HG02973 (cell line): Measurements from ENCODE around the gene FAP.
A peak's percentile ranks its signal among the peaks of the same experiment; 100 is the strongest.

ENCODE experiments used
- ATAC-seq: cut with Tn5 transposase; IDR thresholded peaks from one replicate; pipeline ENCODE4 v1.9.1; 2021; ENCODE audit warnings: moderate library complexity; ENCODE audit not compliant: unreplicated experiment

The FAP gene, protein sequence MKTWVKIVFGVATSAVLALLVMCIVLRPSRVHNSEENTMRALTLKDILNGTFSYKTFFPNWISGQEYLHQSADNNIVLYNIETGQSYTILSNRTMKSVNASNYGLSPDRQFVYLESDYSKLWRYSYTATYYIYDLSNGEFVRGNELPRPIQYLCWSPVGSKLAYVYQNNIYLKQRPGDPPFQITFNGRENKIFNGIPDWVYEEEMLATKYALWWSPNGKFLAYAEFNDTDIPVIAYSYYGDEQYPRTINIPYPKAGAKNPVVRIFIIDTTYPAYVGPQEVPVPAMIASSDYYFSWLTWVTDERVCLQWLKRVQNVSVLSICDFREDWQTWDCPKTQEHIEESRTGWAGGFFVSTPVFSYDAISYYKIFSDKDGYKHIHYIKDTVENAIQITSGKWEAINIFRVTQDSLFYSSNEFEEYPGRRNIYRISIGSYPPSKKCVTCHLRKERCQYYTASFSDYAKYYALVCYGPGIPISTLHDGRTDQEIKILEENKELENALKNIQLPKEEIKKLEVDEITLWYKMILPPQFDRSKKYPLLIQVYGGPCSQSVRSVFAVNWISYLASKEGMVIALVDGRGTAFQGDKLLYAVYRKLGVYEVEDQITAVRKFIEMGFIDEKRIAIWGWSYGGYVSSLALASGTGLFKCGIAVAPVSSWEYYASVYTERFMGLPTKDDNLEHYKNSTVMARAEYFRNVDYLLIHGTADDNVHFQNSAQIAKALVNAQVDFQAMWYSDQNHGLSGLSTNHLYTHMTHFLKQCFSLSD

DNA sequence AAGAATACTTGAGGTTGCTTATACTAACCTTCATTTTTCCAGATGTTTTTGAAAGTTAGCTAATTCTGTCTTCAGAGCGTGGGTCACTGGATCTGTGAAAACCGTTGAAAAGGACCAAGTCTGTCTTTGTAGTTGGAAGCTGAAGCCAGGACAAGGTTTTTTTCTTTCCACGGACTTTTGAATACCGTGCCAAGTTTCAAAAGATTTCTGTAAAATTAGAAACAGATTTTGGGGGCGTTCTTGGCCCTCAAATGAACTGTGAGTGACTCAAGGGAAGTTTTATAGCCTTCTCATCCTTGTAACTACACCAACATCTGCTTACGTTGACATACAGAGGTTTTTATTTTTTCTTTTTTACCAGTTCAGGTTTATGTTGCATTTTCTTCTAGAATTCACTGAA is at the start of gene FAP:
FAP (minus strand) TSS at position 152 of the 400 bp plus-strand sequence; CDS start at position 34, 118 bp downstream.
- ATAC-seq, result no peak

DNA sequence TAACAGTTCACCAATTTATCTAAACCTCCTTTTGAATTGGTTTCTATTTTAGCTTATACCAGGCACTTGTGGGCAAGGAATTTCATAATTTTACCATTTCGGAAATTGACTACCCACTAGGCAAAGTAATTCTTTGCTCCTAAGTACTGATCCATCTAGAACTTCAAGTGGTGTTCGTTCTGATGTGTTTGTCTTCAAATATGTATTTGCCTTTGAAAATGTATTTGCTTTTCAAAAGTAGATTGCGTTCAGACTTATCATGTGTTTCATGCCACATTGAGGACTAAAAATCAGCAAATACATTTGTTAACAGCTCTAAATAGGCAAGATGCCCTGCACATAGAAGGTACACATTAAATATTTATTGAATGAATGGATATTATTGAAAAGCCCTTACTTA is 48.5 kb upstream of the FAP start:
- ATAC-seq, result no peak

DNA sequence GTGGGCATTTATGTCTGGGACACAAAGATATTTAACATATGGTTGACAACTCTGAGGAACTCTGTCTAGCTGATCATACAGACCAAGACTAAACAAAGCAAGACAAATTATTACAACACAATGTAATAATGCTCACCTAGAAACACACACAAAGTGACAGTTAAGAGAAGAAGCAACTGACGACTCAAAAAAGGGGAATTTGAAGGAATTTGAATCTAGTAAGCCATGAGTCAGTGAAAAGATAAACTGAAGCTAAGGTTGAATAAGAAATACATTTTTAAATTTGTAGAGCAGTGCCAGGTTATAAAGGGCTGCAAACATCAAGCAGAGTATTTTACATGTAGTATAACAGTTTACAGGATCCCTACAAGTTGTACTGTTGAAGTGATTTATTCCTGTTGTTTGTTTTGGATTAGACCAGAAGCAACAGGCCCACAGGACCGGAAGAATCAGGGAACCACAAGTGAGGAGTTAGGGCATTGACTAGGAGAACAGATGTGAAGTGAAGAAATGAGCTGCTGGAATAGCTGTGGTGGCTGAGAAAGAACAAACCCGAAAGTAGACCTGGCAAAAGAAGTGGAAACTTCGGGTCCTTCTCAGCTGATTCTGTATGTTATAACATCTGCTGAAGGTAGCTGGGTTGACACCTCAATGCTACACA is 39.6 kb upstream of the FAP start:
- no peak for ATAC-seq

DNA sequence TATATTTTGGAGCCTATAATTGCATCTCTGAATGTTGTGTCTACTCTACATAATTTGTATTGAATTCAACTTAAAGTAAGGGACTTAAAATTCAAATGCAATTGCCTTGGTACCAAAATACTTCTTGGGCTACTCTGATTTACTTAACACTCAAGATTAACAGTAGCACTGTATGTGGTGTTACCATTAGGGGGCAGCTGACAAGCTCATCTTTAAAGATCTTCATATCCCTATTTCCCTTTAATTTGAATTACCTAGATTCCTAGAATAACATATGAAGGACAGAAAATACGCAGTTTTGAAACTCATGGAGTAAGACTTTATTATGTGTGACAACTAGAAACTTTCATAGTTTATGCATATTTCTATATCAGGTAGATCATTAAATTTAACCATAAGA is 37.4 kb upstream of the FAP start:
- no peak for ATAC-seq

DNA sequence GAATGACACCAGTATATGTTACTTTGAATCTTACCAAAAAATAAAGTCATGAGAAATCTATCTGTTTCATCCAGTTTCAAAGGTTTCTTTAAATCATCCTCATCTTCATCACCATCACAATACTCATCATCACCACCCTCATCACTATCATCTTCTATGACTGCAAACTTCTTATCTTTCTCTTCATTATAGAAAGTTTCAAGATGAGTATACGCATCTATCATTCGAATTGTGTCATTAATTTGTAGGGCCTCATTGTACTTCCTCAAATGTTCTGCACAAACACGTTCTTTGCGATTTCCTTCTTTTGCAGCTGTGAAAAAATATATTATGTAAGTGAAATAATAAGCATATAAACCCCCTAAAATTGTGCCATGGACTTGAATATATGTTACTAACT is 34.1 kb upstream of the FAP start:
- ATAC-seq, result no peak

DNA sequence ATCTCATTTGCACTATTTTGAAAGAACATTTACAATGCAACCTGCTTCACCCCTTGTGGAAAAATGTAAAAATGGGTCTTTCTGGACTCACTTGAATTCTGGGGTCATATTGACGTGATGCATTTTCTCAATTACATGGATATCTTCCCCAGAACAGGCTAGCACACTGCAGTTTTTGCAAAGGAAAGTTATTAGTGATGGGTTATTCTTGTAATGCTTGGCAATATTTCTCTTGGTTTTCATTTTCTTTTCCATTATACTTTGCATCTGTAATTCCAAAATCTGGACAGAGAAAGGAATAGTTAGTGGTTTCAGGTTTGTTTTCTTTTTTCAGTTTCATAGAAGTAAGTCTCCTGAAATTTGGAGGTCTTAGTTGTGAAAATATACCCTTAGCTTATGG is 24.8 kb upstream of the FAP start:
- ATAC-seq, result no peak

DNA sequence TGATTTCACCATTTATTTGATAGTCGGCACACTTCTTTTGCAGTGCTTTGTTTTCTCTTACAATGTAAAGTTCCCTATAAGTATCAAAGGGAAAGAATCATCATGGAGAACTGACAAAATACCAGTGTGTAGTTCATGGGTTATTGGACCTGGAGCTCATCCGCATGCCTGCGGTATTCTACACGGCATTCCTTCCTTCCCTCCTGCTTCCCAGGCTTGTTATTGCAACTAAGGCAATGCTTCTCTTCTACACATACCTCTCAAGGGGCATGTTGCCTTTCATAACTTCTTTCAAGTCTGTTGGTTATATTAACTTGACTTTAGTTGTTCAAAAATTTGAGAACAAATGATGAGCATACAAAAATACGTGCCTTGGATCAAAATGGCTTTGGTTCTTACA is 24.3 kb upstream of the FAP start:
- ATAC-seq, result no peak

DNA sequence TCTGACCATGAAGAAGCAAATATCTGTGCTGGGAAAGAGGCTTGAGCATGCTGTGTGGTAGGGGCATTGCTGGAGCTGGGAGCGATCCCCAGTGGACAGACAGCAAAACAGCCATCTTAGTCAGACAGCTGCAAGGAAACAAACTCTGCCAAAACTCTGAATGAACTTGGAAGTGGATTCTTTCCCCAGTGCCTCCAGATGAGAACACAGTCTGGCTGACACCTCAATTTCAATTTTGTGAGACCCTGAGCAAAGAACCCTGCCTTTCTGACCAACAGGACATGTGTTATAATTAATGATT is 23.2 kb upstream of the FAP start:
- no peak for ATAC-seq

DNA sequence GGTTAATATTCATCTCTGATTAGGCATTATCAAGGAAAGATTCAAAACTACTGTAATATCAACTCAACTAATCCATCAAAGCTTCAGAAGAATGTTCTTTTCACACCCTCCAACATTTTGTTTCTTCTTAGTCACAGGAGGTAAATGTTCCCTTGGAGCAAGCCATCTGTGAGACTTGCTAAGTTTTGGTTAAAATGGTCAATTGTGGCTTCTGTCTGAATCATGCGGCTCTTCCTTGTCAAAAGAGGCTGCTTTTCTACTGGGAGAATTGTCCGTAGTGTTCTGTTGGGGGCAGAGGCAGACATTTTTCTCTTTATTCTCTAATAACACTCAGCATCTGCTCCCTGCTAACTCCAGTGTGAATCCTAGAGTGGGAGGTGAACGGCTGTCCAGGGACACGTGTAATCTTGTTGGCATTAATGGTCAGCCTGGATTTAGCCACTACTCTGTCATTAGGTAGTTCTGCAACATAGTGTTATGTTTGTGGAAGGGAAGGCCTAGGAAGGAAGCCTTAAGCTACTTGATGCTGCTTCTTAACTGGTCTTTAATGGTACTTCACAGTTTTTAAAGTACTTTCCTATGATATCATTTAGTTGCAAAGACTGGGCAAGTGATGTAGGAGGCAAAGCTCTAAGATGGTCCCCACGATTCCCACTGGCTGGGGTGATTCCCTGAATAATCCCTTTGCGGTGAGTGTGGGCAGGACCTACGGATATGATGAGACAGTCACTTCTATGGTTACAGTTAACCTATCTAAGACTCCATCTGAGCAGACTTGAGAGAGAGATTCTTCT is 22.6 kb upstream of the FAP start:
- no peak for ATAC-seq

DNA sequence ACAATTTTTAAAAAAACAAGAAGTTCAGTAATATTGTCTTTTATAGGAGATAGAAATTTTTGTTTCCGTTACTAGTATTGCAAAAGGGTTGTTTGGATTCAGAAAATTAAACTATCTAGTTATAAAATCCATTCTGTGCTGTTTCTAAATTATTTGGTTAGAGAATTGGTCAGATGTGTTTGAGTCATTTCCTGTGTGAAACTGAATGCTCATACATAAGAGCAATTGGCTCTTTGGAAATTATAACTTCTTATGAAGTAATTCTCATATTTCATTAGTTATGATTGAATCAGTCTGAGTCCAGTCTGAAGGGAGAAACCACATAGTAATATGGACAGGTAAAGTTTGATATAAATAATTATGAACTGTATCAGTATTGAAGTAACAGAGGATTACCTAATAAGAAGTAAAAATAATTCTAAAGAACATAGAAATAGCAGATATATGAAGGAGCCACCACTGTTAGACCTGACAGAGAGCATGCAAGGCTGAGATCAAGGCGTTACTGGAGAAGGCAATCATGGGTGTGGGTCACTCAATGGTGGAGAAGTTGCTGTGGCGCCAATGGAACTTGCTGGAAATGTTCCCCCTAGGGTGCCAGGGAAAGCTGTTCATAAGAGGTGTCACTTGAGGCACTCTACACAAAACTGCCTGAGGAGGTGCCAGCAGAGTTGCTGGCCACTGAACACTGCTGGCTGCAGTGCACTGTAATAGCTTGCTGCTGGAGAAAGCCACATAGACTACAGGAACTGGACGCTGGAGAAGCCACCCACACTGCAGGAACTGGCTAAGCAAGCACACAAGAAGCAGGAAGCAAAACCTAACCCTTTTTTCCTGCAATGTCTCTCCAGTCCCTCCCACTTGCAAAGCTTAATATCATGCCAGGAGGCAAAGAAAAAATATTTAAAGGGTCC is 18.0 kb upstream of the FAP start:
- ATAC-seq, result peak; percentile 52

DNA sequence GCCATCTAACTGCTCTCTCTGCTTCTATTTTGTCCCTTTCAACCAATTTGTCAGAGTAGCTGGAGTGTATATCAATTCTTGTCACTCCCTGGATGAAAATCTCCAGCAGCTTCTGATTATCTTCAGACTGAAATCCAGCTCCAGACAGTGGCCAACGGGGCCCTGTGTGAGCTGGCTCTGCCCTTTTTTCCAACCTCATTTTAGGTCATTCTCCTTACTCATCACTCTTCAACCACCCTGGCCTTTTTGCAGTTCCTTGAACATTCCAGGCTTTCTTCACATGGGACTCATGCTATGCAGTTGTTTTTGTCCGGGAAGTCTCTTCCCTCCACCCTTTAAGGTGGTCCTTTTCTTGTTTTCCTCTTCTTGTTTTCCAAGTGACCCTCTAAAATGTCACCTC is 15.4 kb upstream of the FAP start:
- no peak for ATAC-seq

DNA sequence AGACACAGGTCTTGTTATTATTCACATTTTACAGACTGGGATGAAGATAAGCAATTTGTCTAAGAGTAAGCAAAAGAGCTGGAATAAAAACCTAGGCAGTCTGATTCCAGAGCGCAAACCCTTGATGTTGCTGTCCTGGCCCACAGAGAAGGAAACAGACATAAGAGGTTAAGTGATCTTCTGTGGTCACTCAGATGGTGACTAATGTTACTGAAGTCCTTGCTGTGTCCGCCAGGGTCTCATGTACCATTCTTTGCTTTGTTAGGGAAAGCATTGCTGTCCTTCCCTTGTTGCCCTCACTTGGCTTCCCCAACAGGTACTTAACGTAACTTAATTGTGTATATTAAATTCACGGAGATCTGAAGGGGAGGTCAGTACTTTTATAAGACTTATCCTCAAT is 14.9 kb upstream of the FAP start:
- ATAC-seq, result no peak

DNA sequence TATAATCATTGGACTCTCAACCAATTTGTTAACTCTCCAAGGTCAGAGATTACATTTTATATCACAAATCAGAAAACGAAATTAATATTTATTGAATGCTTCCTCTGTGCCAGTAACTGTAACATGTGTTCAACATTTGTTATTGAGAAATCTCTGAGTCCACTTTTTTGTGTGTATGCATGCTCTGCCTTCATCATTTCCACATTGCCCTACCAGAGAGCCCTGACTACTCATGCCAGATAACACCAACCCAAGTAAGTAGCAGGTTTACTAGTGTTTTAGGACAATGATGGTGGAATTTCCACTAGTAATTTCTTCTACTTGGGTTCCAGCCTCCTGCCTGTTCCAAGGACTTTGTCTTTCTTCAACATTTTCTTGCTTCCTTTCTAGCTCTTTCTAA is 14.2 kb upstream of the FAP start:
- ATAC-seq, result no peak

DNA sequence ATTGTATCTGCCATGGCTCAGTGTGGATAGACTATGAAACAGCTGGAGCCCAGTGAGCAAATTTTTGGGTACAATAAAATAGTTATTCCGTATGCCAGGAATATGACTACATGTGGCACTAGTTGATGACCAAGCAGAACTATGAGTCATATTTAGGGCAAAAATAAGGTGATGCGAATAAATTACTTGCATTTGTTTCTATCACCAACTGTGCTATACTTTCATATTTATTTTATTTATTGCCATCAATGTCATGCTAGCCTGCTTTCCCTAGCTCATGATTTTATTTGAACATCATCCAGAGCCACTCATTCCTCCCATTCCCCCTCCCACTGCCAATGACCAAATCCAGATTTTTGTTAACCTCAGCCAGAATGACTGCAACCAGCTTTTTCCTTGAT is 13.3 kb upstream of the FAP start:
- ATAC-seq, result no peak

DNA sequence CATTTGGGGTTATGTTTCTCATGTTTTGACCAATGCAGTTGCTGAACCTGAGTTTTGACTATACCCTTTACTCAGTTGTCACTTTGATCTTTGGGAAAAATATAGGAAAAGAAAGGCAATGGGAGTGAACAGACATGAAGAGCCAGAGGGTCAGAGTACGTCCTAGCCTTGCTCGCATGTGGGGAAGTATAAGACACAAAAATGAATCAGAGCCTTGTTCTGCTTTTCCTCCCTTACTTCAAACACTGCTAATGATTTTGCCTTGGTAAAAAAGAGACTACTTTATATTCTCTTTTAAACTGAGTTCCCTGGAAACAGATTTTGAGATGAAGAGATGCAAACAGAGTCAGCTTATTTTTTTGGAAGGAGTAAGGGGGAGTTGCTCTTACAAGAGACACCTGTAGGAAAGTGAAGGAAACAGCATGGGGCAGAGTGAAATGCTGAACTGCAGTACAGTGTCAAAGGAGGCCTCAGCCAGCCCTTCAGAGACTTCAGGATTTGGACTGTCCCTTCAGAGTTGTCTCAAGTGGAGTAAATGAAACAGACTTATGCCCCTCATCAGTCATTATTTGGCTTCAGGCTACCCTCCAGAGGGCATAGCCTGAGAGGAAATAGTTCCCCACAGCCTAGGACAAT is 11.1 kb upstream of the FAP start:
- ATAC-seq, result no peak

DNA sequence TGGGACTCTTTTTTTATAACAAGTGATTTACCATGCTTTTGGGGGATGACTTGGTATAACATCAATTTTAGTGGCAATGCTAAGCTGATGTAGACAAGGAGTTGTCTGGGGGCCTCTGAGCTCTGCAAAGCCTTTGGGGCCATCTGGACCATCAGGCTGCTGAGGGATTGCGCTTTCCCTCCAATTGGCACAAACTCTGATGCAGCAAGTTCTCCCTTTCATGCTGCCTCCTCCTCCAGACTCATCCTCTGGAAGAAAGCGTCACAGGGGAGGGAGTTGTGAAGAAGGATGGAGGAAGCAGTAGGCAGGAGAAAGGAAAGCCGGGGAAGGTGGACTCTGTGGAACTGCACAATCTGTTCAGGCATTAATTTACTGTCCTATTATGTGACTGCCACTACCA is 10.2 kb upstream of the FAP start:
- ATAC-seq, result no peak

DNA sequence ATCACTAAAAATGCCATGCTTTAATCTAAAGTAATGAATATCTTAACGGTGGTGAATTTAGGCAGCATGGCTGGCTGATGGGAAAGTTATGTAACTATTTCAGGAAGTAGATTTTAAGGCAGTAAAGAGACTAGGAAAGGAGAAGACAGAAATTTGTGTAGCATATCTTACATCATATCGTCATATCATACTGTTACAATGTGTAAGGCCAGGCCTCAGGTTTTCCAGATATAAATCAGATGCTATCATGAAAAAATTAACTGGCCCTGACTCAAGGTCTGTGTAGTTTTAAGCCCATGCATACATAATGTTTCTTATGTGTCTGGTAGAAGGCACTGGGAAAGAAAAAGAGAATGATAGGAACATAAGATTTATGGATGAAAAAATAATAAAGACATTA is 8.9 kb upstream of the FAP start:
- ATAC-seq, result no peak

DNA sequence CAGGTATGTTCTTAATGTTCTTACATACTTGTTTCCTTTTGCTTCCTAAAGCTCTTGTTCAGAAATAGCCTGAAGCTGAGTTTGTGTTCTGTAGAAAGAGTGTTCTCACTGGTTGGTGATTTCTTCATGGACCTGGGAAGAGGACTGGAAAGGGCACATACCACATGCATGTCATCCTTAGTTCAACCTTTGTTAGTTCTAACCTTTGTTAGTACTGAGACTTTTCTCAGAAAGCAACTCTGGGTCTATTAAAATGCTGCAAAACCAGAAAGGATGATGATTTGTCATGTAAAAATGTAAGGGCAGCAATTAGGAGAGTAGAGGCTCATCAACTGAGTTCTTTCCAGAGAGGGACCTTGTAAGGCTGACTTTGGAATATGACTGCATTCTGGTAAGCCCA is 2.5 kb upstream of the FAP start:
- ATAC-seq, result no peak

DNA sequence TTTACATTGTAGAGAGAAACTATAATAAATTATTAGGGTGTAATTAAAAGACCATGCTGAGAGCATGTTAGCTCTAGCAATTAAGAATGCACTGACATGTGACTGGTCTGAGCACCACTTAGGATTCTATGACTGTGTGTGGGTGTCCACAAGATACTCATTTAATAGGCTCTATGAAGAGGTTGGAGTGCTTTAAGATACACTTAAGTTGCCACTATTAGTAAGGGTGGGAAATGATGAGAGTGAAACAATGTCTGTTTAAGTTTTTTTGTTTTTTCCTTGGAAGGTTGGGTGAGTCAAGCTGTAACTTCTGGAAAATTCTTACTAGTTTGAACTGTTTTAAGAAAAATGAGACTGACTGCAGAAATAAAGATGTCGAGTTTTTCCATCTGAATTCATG is 1.8 kb upstream of the FAP start:
- no peak for ATAC-seq

DNA sequence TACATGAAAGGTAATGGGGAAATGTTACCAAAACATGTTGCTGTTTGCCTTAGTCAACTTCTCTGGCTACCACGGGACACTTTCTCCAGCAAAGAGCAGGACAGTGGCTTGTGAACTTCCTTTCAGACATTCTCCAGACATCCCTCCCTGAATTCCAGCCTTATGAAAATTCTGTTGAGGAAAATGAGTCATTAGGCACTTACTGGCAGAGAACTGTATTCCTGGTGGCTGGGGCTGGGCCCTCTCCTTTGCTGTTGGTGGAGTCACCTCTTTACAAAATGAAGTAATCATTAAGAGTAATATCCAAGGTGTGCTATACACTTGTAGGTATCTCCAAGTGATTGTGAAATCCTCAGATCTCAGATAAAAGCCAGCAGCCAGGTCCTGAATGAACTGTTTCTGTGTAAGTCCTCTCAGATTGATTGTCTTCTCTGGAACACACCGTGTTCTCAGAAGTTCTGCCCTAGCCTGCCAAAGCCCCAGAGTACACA is 1.3 kb upstream of the FAP start:
- ATAC-seq, result no peak
